ENCODE measurements around the gene NR1D2.
"Not testable (repeated sequence)": the region's sequence is repeated elsewhere in the genome, so short reads cannot be mapped to it uniquely, and the experiment has no call there.

NR1D2 gene

DNA sequence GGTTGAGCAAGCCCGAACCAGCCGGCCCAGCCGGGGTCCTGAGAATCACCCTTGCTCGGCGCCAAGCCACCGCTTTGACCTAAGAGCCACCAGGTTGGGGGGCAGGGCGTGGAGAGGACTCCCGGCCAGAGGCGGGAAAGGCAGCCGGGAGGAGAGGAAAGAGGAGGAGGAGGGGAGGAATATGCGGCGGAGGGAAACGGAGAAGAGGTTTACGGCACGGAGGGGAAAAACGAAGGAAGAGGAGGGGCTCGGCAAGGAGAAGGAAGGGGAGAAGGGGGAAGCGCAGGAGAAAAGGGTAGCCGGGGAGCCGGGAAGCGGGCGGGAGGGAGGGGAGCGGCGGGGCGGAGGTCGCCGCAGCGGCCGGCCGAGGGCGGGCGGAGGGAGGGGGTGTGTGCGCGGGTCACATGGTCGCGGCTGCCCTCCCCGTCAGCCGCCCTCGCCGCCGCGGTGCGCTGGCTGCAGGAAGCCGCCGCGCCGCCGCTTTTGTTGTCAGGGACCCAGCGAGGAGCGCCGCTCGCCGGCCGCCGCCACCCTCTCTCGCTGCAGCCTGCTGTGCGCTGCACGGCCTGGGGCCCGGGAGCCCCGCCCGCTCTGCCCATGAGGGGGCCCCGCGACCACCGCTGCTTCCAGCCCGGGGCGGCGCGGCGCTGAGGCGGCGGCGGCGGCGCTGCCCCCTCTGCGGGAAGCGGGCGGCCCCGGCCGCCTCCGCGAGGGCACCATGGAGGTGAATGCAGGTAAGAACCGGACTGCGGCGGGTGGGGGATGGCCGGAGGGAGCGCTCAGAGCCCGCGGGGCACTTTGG, at the start of gene NR1D2:
TSS of gene NR1D2 (plus strand) at position 426 of the 802 bp plus-strand sequence. CDS start at position 719, 293 bp downstream.
- DNase-seq (ENCODE audit: low read depth) = peak; percentile 56

- DNase-seq (ENCODE audit: low read depth) = no peak
Observed at GRCh38 chr3:23900744-23901143, 44.3 kb upstream of the NR1D2 start.

GRCh38 chr3:23904545-23904944, 40.5 kb upstream of the NR1D2 start:
- DNase-seq (ENCODE audit: low read depth) = no peak

GRCh38 chr3:23909341-23909740, 35.7 kb upstream of the NR1D2 start:
- DNase-seq (ENCODE audit: low read depth) = no peak

- DNase-seq (ENCODE audit: low read depth) = no peak
Observed at GRCh38 chr3:23911397-23911796, 33.7 kb upstream of the NR1D2 start.

GRCh38 chr3:23912335-23912734, 32.8 kb upstream of the NR1D2 start:
- not testable (repeated sequence) for DNase-seq (ENCODE audit: low read depth)

DNA sequence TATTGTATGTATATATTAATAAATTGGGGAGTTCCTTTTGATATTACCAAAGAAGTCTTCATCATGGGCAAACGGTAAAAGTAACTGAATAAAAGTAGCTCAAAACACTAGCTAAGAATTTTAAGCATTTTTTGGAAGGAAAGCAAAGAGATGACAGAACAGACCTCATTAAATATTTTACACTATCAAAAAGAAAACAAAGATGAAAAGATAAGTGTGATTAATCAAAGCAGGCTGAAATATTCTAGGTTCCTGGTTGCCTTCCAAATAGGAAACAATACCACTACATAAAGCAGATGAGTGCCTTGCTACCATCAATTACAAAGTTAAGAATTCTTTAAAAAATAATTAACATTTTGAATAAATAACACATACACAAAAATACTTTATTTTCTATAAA, 31.9 kb upstream of the NR1D2 start:
- no peak for DNase-seq (ENCODE audit: low read depth)

DNA sequence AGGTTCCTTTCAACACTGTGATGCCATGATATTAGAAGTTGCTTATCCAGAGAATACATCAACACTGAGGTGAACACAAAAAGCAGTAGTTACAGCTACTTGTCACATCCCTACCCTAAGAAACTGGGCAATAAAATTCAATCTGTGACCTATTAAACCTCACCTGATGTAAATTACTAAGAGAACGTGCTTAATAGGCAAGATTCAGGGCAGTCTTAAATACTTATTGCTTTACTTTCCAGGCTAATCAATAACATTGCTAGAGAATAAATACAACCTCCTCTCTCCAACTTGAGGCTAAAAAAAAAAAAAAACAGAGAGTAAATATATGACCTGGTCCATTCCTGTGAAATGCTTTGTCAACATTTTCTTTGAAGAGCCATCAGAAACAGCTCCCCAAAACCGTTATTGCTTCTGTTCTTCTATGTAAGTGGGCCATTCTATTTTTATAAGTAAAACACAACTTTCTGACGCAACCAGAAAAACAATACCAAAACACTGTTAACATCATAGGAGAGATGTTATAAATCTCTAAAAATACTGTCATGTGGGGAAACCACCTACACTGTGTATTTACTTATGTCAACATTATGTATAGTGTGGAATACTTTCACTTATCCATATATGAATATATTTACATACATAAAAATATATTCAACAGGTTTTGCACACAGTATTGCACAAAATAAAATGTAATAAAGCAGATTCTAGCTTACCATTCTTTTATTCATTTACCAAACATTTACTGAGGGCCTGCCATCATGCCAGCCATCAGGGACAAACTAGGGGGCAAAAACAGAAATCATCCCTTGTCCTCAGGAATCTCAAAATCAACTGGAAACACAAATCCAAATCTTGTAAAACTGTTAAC, 31.0 kb upstream of the NR1D2 start:
- DNase-seq (ENCODE audit: low read depth) = no peak

GRCh38 chr3:23915537-23916108, 29.5 kb upstream of the NR1D2 start:
- DNase-seq (ENCODE audit: low read depth) = peak; percentile 16

- peak; percentile 17 for DNase-seq (ENCODE audit: low read depth)
Observed at GRCh38 chr3:23916152-23916885, 28.8 kb upstream of the NR1D2 start.

DNA sequence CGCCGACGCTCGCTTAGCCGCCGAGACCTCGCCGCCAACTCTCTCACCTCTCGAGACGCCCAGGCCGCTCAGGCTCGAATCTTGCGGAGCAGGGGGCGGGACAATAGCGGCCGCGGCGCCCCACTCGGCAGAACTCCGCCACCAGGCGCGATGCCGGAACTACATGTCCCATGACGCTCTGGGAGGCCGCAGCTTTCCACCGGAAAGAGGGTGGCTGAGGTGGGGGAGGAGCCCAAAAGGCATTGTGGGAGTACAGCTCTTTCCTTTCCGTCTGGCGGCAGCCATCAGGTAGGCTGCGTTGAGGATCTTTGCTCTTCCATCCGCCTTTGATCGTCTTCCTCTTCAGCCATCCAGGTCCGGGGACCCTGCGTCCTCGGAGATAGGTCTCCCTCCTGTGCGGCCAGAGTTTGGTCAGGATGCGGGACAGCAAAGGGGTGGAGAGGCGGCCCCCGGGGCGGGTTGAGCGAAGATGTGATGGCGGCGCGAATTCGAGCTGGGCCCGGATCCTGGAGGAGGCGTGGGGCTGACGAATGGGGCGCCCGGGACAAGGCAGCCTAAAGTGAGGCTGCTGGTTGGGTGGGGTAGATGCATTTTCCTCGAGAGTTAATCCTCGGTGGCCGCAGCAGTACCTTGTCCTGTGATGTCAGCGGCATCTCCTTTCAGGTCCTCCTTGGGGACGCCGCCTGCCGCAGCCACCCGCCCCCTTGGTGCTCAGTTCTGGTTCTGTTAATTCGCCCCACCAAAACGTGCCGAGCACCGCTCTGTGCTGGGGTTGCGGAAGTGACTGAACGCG, 28.0 kb upstream of the NR1D2 start, which contains the start of the genes NKIRAS1 and RPL15:
TSS of gene NKIRAS1 (minus strand) at position 105 of the 793 bp plus-strand sequence. CDS start 6,086 bp downstream, outside the sequence.
TSS of gene RPL15 (plus strand) at position 247 of the 793 bp plus-strand sequence. CDS start 728 bp downstream, outside the sequence.
- peak; percentile 94 for DNase-seq (ENCODE audit: low read depth)

GRCh38 chr3:23917679-23918303, 27.3 kb upstream of the NR1D2 start:
- not testable (repeated sequence) for DNase-seq (ENCODE audit: low read depth)

GRCh38 chr3:23918331-23918730, 26.8 kb upstream of the NR1D2 start:
- not testable (repeated sequence) for DNase-seq (ENCODE audit: low read depth)

GRCh38 chr3:23919628-23920027, 25.5 kb upstream of the NR1D2 start:
- DNase-seq (ENCODE audit: low read depth) = no peak

DNA sequence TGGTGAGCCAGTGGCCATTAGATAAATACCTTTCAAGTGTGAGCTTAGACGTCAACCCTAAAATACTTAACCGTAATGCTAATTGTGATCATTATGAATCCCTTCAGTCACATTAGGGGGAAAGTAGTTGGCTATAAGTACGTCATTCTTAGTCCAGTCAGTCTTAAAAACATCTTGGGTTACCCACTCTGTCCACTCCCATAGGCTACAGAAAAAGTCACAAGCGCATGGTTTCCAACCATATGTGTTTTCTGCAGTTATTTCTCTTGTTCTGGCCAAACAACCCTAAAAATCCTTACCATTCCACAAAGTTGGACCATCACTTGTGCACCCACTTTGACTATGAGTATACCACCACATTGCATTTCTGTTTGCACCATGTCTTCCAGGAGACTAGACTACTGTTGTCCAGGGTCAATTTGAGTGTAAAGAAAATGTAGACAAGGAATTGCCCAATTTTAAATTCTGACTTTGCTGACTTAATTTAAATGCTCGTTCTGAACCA, 24.9 kb upstream of the NR1D2 start:
- DNase-seq (ENCODE audit: low read depth) = no peak

GRCh38 chr3:23921052-23921511, 24.0 kb upstream of the NR1D2 start:
- DNase-seq (ENCODE audit: low read depth) = no peak

GRCh38 chr3:23923786-23924185, 21.3 kb upstream of the NR1D2 start:
- DNase-seq (ENCODE audit: low read depth) = no peak

DNA sequence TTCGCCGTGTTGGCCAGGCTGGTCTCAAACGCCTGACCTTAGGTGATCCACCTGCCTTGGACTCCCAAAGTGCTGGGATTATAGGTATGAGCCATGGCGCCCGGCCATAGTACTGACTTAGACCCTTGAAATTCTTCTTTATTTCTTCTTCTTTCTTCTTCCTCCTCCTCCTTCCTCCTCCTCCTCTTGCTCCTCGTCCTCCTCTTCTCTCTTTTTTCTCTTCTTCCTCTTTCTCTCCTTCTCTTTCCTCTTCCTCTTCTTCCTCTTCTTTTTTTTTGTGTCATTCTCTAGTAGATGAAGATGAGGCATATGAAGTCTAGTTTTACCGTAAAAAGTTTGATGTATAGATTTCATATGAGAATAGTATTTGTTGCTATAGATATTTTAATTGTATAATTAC, 18.8 kb upstream of the NR1D2 start:
- no peak for DNase-seq (ENCODE audit: low read depth)

DNA sequence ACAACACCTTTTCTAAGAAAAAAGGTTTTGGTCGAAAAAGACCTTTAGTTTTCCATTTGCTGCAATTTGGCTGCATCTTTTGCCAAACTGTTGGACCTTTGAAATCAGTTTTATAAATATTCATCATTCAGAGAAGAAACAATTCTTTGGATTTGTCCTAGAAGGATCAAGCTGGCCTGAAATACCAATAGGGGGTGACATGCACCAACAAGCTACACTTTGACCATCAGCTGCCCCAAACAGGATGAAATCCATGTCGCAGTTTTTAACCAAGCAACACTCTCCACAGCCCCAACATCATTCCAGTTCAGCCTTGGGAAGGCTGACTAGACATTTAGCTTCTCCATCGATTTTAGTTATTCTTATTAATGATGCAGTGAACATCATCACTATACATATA, 18.4 kb upstream of the NR1D2 start:
- DNase-seq (ENCODE audit: low read depth) = no peak

- no peak for DNase-seq (ENCODE audit: low read depth)
Observed at GRCh38 chr3:23928524-23928923, 16.6 kb upstream of the NR1D2 start.

All from stromal cell of bone marrow (primary cell).